Erythroblast (primary cell): Measurements from ENCODE around the gene WIPF2.

Experiments
- GATA1 ChIP-seq: IDR thresholded peaks from 2 replicates; pipeline ENCODE4 v1.6.1; 2011; ENCODE audit warnings: low read depth, mild to moderate bottlenecking, control low read depth, low read length, moderate library complexity
- POLR2A ChIP-seq: IDR thresholded peaks from 2 replicates; pipeline ENCODE4 v1.6.1; 2011; ENCODE audit warnings: mild to moderate bottlenecking, low read length

GRCh38 chr17:40329839-40330794 is 111.0 kb downstream of the WIPF2 start:
- TF ChIP-seq POLR2A, result no peak
- no peak for TF ChIP-seq GATA1
